ENCODE data around the gene EEIG2. TPM values are rescaled to one million over a fixed set of nuclear protein-coding genes. Genes with fewer than 3 reads are reported as not detected.

Gene EEIG2
- total and polyA plus RNA-seq, 2 of the 13 experiments (the other 11 are each of a cell fraction or from before 2014, with no cell fraction given): 0.90 to 3.2 TPM

DNA sequence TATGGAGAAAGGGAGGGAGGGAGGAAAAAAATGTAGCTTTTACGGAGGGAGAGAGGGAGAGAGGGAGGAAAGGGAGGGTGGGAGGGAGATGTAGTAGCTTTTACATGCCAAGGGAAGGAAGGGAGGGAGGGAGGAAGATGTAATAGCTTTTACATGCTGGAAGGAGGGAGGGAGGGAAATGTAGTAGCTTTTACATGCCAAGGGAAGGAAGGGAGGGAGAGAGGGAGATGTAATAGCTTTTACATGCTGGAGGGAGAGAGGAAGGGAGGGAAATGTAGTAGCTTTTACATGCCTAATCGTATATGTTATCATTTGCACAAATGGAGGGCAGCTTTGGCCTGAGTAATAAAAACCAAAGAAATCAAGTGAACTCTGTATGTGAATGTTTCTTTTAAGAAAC is 35.6 kb downstream of the EEIG2 start (continued):
- TF ChIP-seq ZNF446 (CRISPR knock-in tag; IDR thresholded peaks at IDR 0.05) (no peak), ZNF790 (CRISPR knock-in tag; IDR thresholded peaks at IDR 0.05; ENCODE audit: borderline replicate concordance) (no peak), ZNF10 (CRISPR knock-in tag; IDR thresholded peaks at IDR 0.05; ENCODE audit: borderline replicate concordance, low read depth) (no peak)
- TF ChIP-seq, protein P1, sequence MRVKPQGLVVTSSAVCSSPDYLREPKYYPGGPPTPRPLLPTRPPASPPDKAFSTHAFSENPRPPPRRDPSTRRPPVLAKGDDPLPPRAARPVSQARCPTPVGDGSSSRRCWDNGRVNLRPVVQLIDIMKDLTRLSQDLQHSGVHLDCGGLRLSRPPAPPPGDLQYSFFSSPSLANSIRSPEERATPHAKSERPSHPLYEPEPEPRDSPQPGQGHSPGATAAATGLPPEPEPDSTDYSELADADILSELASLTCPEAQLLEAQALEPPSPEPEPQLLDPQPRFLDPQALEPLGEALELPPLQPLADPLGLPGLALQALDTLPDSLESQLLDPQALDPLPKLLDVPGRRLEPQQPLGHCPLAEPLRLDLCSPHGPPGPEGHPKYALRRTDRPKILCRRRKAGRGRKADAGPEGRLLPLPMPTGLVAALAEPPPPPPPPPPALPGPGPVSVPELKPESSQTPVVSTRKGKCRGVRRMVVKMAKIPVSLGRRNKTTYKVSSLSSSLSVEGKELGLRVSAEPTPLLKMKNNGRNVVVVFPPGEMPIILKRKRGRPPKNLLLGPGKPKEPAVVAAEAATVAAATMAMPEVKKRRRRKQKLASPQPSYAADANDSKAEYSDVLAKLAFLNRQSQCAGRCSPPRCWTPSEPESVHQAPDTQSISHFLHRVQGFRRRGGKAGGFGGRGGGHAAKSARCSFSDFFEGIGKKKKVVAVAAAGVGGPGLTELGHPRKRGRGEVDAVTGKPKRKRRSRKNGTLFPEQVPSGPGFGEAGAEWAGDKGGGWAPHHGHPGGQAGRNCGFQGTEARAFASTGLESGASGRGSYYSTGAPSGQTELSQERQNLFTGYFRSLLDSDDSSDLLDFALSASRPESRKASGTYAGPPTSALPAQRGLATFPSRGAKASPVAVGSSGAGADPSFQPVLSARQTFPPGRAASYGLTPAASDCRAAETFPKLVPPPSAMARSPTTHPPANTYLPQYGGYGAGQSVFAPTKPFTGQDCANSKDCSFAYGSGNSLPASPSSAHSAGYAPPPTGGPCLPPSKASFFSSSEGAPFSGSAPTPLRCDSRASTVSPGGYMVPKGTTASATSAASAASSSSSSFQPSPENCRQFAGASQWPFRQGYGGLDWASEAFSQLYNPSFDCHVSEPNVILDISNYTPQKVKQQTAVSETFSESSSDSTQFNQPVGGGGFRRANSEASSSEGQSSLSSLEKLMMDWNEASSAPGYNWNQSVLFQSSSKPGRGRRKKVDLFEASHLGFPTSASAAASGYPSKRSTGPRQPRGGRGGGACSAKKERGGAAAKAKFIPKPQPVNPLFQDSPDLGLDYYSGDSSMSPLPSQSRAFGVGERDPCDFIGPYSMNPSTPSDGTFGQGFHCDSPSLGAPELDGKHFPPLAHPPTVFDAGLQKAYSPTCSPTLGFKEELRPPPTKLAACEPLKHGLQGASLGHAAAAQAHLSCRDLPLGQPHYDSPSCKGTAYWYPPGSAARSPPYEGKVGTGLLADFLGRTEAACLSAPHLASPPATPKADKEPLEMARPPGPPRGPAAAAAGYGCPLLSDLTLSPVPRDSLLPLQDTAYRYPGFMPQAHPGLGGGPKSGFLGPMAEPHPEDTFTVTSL (CRISPR knock-in tag; IDR thresholded peaks at IDR 0.05; ENCODE audit: borderline replicate concordance): no peak
- TF ChIP-seq, protein P2, sequence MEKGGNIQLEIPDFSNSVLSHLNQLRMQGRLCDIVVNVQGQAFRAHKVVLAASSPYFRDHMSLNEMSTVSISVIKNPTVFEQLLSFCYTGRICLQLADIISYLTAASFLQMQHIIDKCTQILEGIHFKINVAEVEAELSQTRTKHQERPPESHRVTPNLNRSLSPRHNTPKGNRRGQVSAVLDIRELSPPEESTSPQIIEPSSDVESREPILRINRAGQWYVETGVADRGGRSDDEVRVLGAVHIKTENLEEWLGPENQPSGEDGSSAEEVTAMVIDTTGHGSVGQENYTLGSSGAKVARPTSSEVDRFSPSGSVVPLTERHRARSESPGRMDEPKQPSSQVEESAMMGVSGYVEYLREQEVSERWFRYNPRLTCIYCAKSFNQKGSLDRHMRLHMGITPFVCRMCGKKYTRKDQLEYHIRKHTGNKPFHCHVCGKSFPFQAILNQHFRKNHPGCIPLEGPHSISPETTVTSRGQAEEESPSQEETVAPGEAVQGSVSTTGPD (CRISPR knock-in tag; IDR thresholded peaks at IDR 0.05): no peak

DNA sequence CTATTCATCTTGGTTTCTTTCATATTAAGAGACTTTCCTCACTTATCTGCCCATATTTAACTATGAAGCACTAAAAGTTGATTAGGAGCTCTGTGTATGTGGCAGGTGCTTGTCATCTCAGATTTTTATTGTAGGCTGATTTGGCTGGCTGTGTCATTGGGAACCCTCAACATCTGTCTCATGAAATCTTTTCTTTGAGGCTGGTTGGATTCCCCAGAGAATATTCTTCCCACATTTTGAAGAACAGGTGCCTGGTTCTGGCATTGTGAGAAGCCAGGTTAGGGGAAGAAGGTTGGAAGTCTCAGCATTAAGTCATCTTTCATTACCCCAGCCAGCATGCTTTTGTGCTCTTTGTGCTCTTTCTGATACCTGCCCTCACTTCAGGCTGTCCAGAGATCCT is 37.1 kb downstream of the EEIG2 start:
- ChIA-PET POLR2A (no interaction called here), CTCF (ENCODE audit: low intra/inter-chr PET ratio, low total read pairs) (no interaction called here)
- in situ Hi-C loops (cut with HindIII; ENCODE audit: extremely low pct_ligation_motif_present, low pct_unique_long_range_greater_than_20kb): no loop called here
- no peaks in the 10 kb centered on the region for H3K9me3 ChIP-seq (ENCODE audit: low read length)
- ATAC-seq: no peak
- no peak overlapping the region for H3K4me3 ChIP-seq (replicated peaks in 1 of 3; ENCODE audit: insufficient read depth in 1 of 3, low read depth in 2 of 3, low read length in 3 of 3)
- peaks cover 7% of the 10 kb centered on the region; the same call in 1 of the 2 replicates for H3K4me1 ChIP-seq (ENCODE audit: insufficient read depth, low read length)
- H3K27me3 ChIP-seq (ENCODE audit: control insufficient read depth in 1 of 2, insufficient read depth in 2 of 2, low read length in 2 of 2): no peaks in the 10 kb centered on the region
- no peak overlapping the region for H3K4me2 ChIP-seq (ENCODE audit: low read depth, low read length)
- no peak overlapping the region for H3K27ac ChIP-seq (ENCODE audit: extremely low read length, insufficient read depth, low read length)
- intact Hi-C loops (cut with micrococcal nuclease; ENCODE audit: unreplicated experiment): no loop called here
- H4K20me1 ChIP-seq (ENCODE audit: insufficient read depth, low read length): no peaks in the 10 kb centered on the region
- no peak for FAIRE-seq
- BruUV-seq (replicated peaks): no TSS peak
- no peaks in the 10 kb centered on the region for H3K36me3 ChIP-seq (replicated peaks in 1 of 2; ENCODE audit: control insufficient read depth in 1 of 2, insufficient read depth in 2 of 2, low read length in 2 of 2)
- no peak for TF ChIP-seq HDAC2 (CRISPR knock-in tag; IDR thresholded peaks at IDR 0.05)
- no peak for TF ChIP-seq ATRX (CRISPR knock-in tag; IDR thresholded peaks at IDR 0.05; ENCODE audit: borderline replicate concordance)
- no peak for TF ChIP-seq RFXAP (CRISPR knock-in tag; IDR thresholded peaks at IDR 0.05; ENCODE audit: borderline replicate concordance)
- no peak for TF ChIP-seq ATF7-NPFF (CRISPR knock-in tag; IDR thresholded peaks at IDR 0.05; ENCODE audit: low read depth)
- no peak for TF ChIP-seq ZNF3 (CRISPR knock-in tag; IDR thresholded peaks at IDR 0.05)
- no peak overlapping the region for H3K9ac ChIP-seq (ENCODE audit: insufficient read depth, low read depth, low read length)
- no peak overlapping the region for H2AFZ ChIP-seq (ENCODE audit: low read length)
- DNase-seq (ENCODE audit: low spot score): no peak
- no peaks in the 10 kb centered on the region for H3K79me2 ChIP-seq (ENCODE audit: insufficient read depth, low read length)
